LNCAP (cell line): ENCODE data around the gene HMGN5.

ENCODE experiments used
- TF ChIP-seq, protein P1 (sequence below): fragments of 450-650 bp; IDR thresholded peaks from 2 replicates; pipeline ENCODE4 v1.5.1; 2017; ENCODE audit warnings: mild to moderate bottlenecking

HMGN5 gene, protein sequence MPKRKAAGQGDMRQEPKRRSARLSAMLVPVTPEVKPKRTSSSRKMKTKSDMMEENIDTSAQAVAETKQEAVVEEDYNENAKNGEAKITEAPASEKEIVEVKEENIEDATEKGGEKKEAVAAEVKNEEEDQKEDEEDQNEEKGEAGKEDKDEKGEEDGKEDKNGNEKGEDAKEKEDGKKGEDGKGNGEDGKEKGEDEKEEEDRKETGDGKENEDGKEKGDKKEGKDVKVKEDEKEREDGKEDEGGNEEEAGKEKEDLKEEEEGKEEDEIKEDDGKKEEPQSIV

DNA sequence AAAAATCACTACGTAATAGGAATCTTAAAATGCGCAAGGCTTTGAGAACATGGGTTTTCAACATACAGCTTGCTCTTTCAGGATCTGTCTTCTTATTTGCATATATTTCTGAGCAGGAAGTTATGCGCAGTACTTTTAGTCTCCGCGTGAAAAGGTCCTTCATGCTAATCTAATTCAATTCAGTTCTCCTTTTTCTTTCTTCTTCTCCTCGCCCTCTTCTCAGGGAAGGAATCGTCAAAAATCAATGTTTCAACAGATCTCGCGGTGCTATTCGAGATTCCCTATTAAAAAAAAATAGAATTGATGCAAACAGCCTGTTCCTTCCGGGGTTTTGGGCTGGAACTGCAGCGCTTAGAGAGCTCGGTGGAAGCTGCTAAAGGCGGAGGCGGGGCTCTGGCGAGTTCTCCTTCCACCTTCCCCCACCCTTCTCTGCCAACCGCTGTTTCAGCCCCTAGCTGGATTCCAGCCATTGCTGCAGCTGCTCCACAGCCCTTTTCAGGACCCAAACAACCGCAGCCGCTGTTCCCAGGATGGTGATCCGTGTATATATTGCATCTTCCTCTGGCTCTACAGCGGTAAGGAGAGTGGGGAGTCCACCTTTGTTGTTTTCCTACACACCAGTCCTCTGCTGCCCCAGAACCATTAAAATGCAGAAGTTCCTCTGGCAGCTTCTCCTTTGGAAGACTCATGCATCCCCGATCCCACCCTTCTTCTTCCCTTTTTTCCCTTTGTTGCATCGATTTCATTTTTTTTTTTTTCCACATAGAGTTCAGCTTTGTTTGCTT lies at the start of gene HMGN5, which contains the start of gene SH3BGRL:
Gene HMGN5 (minus strand): TSS at position 243 of the 785 bp plus-strand sequence. CDS start 80,364 bp downstream, outside the sequence.
Gene SH3BGRL (plus strand): TSS at position 432 of the 785 bp plus-strand sequence. CDS start 99 bp downstream, at position 531.
- TF ChIP-seq, protein P1, sequence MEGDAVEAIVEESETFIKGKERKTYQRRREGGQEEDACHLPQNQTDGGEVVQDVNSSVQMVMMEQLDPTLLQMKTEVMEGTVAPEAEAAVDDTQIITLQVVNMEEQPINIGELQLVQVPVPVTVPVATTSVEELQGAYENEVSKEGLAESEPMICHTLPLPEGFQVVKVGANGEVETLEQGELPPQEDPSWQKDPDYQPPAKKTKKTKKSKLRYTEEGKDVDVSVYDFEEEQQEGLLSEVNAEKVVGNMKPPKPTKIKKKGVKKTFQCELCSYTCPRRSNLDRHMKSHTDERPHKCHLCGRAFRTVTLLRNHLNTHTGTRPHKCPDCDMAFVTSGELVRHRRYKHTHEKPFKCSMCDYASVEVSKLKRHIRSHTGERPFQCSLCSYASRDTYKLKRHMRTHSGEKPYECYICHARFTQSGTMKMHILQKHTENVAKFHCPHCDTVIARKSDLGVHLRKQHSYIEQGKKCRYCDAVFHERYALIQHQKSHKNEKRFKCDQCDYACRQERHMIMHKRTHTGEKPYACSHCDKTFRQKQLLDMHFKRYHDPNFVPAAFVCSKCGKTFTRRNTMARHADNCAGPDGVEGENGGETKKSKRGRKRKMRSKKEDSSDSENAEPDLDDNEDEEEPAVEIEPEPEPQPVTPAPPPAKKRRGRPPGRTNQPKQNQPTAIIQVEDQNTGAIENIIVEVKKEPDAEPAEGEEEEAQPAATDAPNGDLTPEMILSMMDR: no peak

GRCh38 chrX:81241753-81242152 lies 40.0 kb upstream of the HMGN5 start:
- TF ChIP-seq, protein P1: no peak

DNA sequence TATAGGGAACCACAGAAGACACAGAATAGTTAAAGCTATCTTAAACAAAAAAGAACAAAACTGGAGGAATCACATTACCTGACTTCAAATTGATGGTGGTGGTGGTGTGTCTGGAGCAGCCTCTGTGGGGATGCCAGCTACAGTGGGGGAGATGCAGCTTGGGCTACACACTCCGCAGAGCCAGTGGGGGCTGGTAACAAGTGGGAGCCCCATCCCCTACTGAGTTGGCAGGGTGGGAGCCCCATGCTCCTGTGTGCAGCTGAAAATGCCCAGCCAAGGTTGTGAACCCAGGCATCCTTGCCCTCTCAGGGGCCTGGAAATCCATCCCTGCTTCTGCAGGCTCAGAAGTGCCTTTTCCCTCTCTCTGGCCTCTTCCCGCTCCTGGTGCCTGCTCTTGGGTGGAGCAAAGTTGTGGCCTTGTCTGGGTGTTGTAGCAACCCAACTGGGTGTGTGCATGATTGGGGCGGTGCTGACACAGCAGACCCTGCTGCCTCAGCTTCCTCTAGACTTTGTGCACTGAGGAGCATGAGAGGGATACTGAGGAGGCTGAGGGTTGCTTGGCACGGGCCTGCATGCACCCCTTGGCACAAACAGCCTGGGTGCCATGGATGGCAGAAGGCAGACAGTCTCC lies 39.1 kb upstream of the HMGN5 start:
- TF ChIP-seq, protein P1: no peak

GRCh38 chrX:81238166-81238565 lies 36.5 kb upstream of the HMGN5 start:
- TF ChIP-seq, protein P1: no peak

- TF ChIP-seq, protein P1: no peak
Measured at GRCh38 chrX:81237516-81237915, 35.8 kb upstream of the HMGN5 start.

- TF ChIP-seq, protein P1: no peak
Measured at GRCh38 chrX:81232218-81232617, 30.5 kb upstream of the HMGN5 start.

DNA sequence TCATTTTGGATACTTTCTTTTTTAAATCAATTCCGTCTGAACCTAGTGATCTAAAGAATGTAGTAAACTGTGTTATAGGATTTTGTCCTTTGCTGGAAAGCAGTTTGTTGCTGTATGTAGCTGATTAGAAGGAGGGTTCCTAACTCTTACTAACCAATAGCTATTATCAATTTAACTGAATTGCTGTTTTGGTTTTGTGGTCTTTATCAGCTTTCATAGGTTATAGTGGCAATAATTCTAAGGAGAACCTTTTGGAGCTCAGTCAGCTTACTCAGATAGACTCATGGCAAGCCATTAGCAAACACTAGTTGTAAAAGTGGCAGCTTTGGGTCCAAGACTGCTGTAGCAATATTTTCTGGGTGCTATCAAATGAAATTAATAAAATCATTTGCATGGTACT lies 29.8 kb upstream of the HMGN5 start:
- TF ChIP-seq, protein P1: no peak
